ENCODE data around the gene SF3A2. TPM values are rescaled to one million over a fixed set of nuclear protein-coding genes. Genes with fewer than 3 reads are reported as not detected.

The SF3A2 gene
- total and polyA plus RNA-seq, 2 donors (not counting 3 experiments of a cell fraction or from before 2014, with no cell fraction given) = 21.5 to 164 TPM

- FAIRE-seq (no peak), DNase-seq (ENCODE audit: low read depth, low spot score) (no peak)
- Histone ChIP-seq H3K4me1 (ENCODE audit: control insufficient read depth, extremely low read depth, insufficient read depth, low read length) (no peaks in the 10 kb centered on the region), H3K27me3 (ENCODE audit: control insufficient read depth in 2 of 2, insufficient read depth in 2 of 2, low read length in 2 of 2) (no peaks in the 10 kb centered on the region), H3K79me2 (ENCODE audit: control insufficient read depth, insufficient read depth, low read length) (no peaks in the 10 kb centered on the region), H2AFZ (ENCODE audit: low read depth, low read length) (no peak overlapping the region), H3K27ac (ENCODE audit: insufficient read depth, low read depth, low read length) (no peak overlapping the region), H3K36me3 (ENCODE audit: control insufficient read depth in 2 of 2, extremely low read depth in 1 of 2, insufficient read depth in 2 of 2, low read length in 2 of 2) (peaks cover 2 to 29% of the 10 kb centered on the region in 2 experiments), H3K4me3 (replicated peaks in 1 of 3; ENCODE audit: insufficient read depth in 1 of 3, low read depth in 1 of 3, low read length in 3 of 3) (no peak overlapping the region), H3K9me1 (replicated peaks; ENCODE audit: control insufficient read depth, extremely low read depth, insufficient read depth, low read length) (no peaks in the 10 kb centered on the region), H3K9ac (replicated peaks; ENCODE audit: extremely low read depth, insufficient read depth, low read length) (no peak overlapping the region), H4K20me1 (replicated peaks; ENCODE audit: control insufficient read depth, extremely low read depth, insufficient read depth, low read length) (no peaks in the 10 kb centered on the region), H3K9me3 (replicated peaks; ENCODE audit: control insufficient read depth, insufficient read depth, low read length) (no peaks in the 10 kb centered on the region), H3K4me2 (ENCODE audit: insufficient read depth, low read length) (no peak overlapping the region)
- ChIA-PET CTCF (no interaction called here), POLR2A (no interaction called here)
- BruUV-seq (replicated peaks) = no TSS peak
- dilution Hi-C loops (cut with MboI; ENCODE audit: extremely low pct_ligation_motif_present, low sequenced_read_pairs) = no loop called here
- no peak for TF ChIP-seq MYC (IDR thresholded peaks at IDR 0.05; ENCODE audit: low read depth, low read length)
- intact Hi-C loops (cut with micrococcal nuclease) = no loop called here
These were observed 9.7 kb upstream of the SF3A2 start for GRCh38 chr19:2226840-2227360.

- no peak for FAIRE-seq
- CTCF ChIA-PET = no interaction called here
- no peak overlapping the region for H3K4me2 ChIP-seq (ENCODE audit: insufficient read depth, low read length)
These were observed 9.0 kb upstream of the SF3A2 start for GRCh38 chr19:2227415-2228156.

More at GRCh38 chr19:2227415-2228156, 9.0 kb upstream of the SF3A2 start:
- Histone ChIP-seq H3K27ac (ENCODE audit: insufficient read depth, low read depth, low read length) (no peak overlapping the region), H3K4me1 (ENCODE audit: control insufficient read depth, extremely low read depth, insufficient read depth, low read length) (no peaks in the 10 kb centered on the region), H2AFZ (ENCODE audit: low read depth, low read length) (no peak overlapping the region), H4K20me1 (replicated peaks; ENCODE audit: control insufficient read depth, extremely low read depth, insufficient read depth, low read length) (no peaks in the 10 kb centered on the region), H3K4me3 (replicated peaks in 1 of 3; ENCODE audit: insufficient read depth in 1 of 3, low read depth in 1 of 3, low read length in 3 of 3) (no peak overlapping the region), H3K9me3 (replicated peaks; ENCODE audit: control insufficient read depth, insufficient read depth, low read length) (no peaks in the 10 kb centered on the region), H3K27me3 (ENCODE audit: control insufficient read depth in 2 of 2, insufficient read depth in 2 of 2, low read length in 2 of 2) (no peaks in the 10 kb centered on the region), H3K79me2 (ENCODE audit: control insufficient read depth, insufficient read depth, low read length) (no peaks in the 10 kb centered on the region), H3K9ac (replicated peaks; ENCODE audit: extremely low read depth, insufficient read depth, low read length) (no peak overlapping the region), H3K9me1 (replicated peaks; ENCODE audit: control insufficient read depth, extremely low read depth, insufficient read depth, low read length) (no peaks in the 10 kb centered on the region), H3K36me3 (ENCODE audit: control insufficient read depth in 2 of 2, extremely low read depth in 1 of 2, insufficient read depth in 2 of 2, low read length in 2 of 2) (peaks cover 2 to 29% of the 10 kb centered on the region in 2 experiments)
- DNase-seq (ENCODE audit: low read depth, low spot score) = no peak
- BruUV-seq (replicated peaks) = no TSS peak
- intact Hi-C loops (cut with micrococcal nuclease) (no loop called here), dilution Hi-C loops (cut with MboI; ENCODE audit: extremely low pct_ligation_motif_present, low sequenced_read_pairs) (no loop called here)
- POLR2A ChIA-PET = no interaction called here
- no peak for TF ChIP-seq MAX (IDR thresholded peaks at IDR 0.05; ENCODE audit: insufficient read depth, insufficient read length)
- no peak for TF ChIP-seq GATA2 (IDR thresholded peaks at IDR 0.05; ENCODE audit: insufficient read depth, insufficient read length, low read depth, low read length)
- TF ChIP-seq CTCF (IDR thresholded peaks at IDR 0.05; ENCODE audit: extremely low read depth in 1 of 2, insufficient read depth in 1 of 2, low read depth in 1 of 2, low read length in 2 of 2) = no peak
- no peak for TF ChIP-seq FOS (IDR thresholded peaks at IDR 0.05; ENCODE audit: borderline replicate concordance, insufficient read depth, low read length)
- TF ChIP-seq EZH2 (IDR thresholded peaks at IDR 0.05; ENCODE audit: borderline replicate concordance, low read depth, low read length, severe bottlenecking) = no peak
- TF ChIP-seq POLR2AphosphoS5 (IDR thresholded peaks at IDR 0.05; ENCODE audit: insufficient read depth, low read depth, low read length) = no peak
- no peak for TF ChIP-seq POLR2A (IDR thresholded peaks at IDR 0.05; ENCODE audit: low read depth, low read length)
- TF ChIP-seq MYC (IDR thresholded peaks at IDR 0.05; ENCODE audit: low read depth, low read length) = no peak
- TF ChIP-seq JUN (IDR thresholded peaks at IDR 0.05; ENCODE audit: borderline replicate concordance, insufficient read depth, insufficient read length, low read depth) = no peak

Data from endothelial cell of umbilical vein (primary cell).